ENCODE data around the gene ETV6. TPM values are rescaled to one million over a fixed set of nuclear protein-coding genes. Genes with fewer than 3 reads are reported as not detected.
A peak's percentile ranks its signal among the peaks of the same experiment; 100 is the strongest.

The ETV6 gene
- total RNA-seq, 6 experiments from 2014 or later, result 14.6 to 20.5 (median 16.6) TPM

DNA sequence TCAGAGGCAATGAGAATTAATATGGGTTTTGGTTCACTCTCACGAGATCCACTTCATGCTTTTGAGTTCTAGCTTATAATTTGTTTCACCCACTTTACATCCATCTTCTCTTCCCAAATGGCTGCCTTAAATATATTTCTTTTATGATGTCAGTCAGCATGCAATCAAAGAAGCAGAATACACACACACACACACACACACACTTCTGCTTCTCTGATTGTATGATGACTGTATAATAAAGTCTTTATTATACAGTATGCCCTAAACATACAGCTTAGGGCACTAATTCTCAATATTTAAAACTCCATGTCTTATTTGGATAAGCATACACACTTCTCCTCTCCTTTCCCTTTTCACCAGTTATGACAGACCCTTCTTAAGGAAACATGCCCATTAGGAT lies 6.7 kb upstream of the ETV6 start:
- TF ChIP-seq, protein P1, sequence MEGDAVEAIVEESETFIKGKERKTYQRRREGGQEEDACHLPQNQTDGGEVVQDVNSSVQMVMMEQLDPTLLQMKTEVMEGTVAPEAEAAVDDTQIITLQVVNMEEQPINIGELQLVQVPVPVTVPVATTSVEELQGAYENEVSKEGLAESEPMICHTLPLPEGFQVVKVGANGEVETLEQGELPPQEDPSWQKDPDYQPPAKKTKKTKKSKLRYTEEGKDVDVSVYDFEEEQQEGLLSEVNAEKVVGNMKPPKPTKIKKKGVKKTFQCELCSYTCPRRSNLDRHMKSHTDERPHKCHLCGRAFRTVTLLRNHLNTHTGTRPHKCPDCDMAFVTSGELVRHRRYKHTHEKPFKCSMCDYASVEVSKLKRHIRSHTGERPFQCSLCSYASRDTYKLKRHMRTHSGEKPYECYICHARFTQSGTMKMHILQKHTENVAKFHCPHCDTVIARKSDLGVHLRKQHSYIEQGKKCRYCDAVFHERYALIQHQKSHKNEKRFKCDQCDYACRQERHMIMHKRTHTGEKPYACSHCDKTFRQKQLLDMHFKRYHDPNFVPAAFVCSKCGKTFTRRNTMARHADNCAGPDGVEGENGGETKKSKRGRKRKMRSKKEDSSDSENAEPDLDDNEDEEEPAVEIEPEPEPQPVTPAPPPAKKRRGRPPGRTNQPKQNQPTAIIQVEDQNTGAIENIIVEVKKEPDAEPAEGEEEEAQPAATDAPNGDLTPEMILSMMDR (IDR thresholded peaks at IDR 0.05), result no peak
- no peaks in the 10 kb centered on the region for H3K36me3 Mint-ChIP-seq (ENCODE audit: low read depth)
- DNase-seq, result no peak

DNA sequence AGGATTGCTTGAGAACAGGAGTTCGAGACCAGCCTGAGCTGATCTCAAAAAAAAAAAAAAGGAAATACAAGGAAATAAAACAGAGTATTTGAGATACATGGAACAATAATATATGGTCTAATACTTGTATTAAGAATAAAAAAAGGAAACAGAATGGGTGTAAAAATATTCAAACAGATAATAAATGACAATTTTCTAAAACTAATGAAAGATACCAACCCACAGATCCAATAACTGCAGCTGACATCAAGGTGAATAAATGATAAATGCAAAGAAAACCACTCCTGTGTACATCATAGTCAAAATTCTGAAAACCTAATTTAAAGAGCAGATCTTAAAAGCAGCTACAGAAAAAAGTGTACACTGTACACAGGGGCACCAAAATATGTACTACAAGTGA lies 4.1 kb upstream of the ETV6 start:
- no peak overlapping the region for H3K4me3 Mint-ChIP-seq
- no peak overlapping the region for H3K27ac Mint-ChIP-seq
- H3K4me1 Mint-ChIP-seq (ENCODE audit: low read depth), result no peaks in the 10 kb centered on the region
- no peaks in the 10 kb centered on the region for H3K9me3 Mint-ChIP-seq
- TF ChIP-seq, protein P1 (IDR thresholded peaks at IDR 0.05), result no peak
- DNase-seq, result no peak
- H3K27me3 Mint-ChIP-seq (ENCODE audit: insufficient read depth), result peaks cover 4% of the 10 kb centered on the region
- H3K36me3 Mint-ChIP-seq (ENCODE audit: low read depth), result no peaks in the 10 kb centered on the region; the same call in 1 of the 2 replicates

More for the DNA sequence above, 6.7 kb upstream of the ETV6 start:
- Mint-ChIP-seq H3K4me1 (ENCODE audit: low read depth) (peaks cover 9% of the 10 kb centered on the region), H3K27me3 (ENCODE audit: insufficient read depth) (peaks cover 3% of the 10 kb centered on the region), H3K9me3 (no peaks in the 10 kb centered on the region), H3K4me3 (no peak overlapping the region), H3K27ac (no peak overlapping the region)

DNA sequence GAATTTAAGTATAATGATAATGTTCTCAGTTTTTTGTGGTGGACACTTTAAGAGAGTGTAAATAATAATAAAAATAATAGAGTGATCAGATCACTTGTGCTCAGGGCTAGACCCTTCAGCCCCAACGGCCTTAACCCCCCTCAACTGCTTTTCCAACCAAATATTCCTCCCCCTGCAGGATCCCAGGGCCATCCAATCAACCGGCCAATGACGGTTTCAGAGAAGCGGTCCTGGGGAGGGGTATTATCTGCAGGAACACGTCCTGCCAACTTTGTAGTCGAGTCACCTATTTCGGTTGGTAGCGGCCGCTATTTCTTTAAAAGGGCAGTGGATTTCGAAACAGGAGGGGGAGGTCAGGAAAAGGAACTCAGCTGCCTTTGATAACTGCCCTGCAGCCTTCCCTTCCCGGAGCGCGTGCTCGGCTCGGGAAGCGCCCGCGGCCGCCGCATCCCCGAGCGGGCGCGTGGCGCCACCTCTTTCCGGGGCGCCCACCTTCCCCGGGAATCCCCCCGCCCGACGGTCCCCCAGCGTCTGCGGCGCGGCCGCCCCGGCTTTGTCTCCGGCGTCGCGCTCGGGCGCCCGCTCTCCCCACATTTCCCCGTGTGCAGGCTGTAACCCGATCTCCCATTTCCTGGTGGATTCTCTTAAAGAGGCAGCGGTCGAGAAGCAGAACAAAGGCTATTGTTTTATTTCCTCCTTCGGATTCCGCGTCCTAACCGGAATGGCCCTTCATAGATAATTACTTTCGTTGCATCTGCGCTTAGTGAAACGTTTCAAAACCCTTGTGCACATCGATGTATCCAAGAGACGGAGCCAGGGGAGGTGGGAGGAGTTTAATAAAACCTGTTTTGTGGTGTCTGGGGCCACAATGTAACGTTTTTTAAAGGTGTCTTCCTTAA lies 711 bp upstream of the ETV6 start:
- peak overlapping the region; percentile 98 for H3K27ac Mint-ChIP-seq
- TF ChIP-seq, protein P1 (IDR thresholded peaks at IDR 0.05), result peak; percentile 22; the same call in 1 of the 2 replicates
- DNase-seq, result peak; percentile 77
- H3K4me1 Mint-ChIP-seq (ENCODE audit: low read depth), result peaks cover 27% of the 10 kb centered on the region
- no peaks in the 10 kb centered on the region; the same call in 1 of the 2 replicates for H3K36me3 Mint-ChIP-seq (ENCODE audit: low read depth)
- H3K4me3 Mint-ChIP-seq, result peak overlapping the region; percentile 95
- peaks cover 1% of the 10 kb centered on the region for H3K27me3 Mint-ChIP-seq (ENCODE audit: insufficient read depth)
- no peaks in the 10 kb centered on the region for H3K9me3 Mint-ChIP-seq

DNA sequence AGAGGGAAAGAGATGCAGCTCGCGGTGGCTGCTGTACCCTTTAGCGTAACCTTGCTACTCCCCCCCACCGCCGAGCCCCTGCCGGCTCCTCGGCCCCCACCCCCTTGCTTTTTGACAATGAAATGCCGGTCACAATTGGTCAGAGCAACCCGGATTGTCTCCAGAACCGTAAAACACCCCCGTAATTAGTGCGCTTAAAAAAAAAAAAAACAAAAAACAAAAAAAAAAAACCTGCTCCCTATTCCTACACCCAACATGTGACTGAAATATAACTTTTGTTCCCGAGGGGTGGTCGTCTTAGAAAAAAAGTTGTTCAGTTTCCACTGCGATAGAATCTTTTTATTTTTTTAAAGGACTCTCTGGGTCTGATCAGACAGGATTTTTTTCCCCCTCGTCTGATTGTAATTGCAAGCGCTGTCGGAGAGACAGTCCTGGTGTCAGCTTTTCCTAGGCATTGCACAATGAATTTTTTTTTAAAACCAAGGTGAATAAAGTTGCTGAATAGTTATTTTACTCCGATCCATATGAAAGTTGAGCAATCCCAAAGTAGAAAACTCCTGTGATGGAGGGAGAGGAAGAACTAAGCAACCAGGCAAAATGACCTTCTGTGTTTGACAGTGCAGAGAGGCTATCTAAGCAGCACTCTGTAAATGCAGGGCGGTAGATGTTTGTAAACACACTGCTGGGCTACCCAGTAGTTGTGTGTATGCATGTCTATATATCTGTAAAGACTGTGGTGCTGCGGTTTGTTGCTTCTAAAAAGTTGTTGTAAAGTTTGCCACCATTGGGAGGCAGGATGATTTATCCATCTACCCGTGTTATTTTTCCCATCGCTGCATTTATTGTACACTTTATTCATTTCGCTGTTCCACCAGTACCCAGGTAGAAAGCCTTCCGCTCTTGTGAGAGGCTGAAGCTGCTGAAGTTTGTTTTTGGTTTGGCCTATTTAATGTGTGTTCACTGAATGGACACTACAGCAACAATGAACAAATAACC lies 1.1 kb downstream of the ETV6 start:
- H3K4me3 Mint-ChIP-seq, result peak overlapping the region; percentile 95
- no peaks in the 10 kb centered on the region for H3K9me3 Mint-ChIP-seq
- no peaks in the 10 kb centered on the region; the same call in 1 of the 2 replicates for H3K36me3 Mint-ChIP-seq (ENCODE audit: low read depth)
- TF ChIP-seq, protein P1 (IDR thresholded peaks at IDR 0.05), result peak; percentile 36
- peak; percentile 18 for DNase-seq
- H3K4me1 Mint-ChIP-seq (ENCODE audit: low read depth), result peaks cover 27% of the 10 kb centered on the region
- peak overlapping the region; percentile 98 for H3K27ac Mint-ChIP-seq
- peaks cover 1% of the 10 kb centered on the region for H3K27me3 Mint-ChIP-seq (ENCODE audit: insufficient read depth)

DNA sequence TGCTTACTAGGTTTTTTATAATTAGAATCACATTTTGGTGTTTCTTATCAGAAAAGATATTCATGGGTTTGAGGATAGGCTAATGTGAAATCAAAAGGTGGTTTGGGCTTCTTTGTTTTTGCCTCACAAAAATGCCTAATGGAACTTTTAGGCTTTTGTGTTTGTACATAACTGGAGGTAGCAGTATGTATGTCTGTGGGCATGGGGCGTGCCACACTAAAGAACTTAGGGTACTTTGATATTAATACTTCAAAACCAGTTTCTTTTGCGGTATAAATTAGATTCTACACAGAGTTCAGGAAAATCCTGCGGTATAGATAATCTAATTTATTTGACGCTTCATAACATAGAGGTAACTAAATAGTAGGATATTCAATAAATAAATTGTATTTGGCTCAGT lies 1.9 kb downstream of the ETV6 start:
- DNase-seq, result no peak
- peak overlapping the region; percentile 95 for H3K4me3 Mint-ChIP-seq
- H3K27ac Mint-ChIP-seq, result peak overlapping the region; percentile 98
- peaks cover under 1% of the 10 kb centered on the region; the same call in 1 of the 2 replicates for H3K36me3 Mint-ChIP-seq (ENCODE audit: low read depth)
- TF ChIP-seq, protein P1 (IDR thresholded peaks at IDR 0.05), result no peak
- H3K4me1 Mint-ChIP-seq (ENCODE audit: low read depth), result peaks cover 34% of the 10 kb centered on the region
- peaks cover 1% of the 10 kb centered on the region for H3K27me3 Mint-ChIP-seq (ENCODE audit: insufficient read depth)
- no peaks in the 10 kb centered on the region for H3K9me3 Mint-ChIP-seq

Data from HFFc6 (cell line).